Right lobe of liver (tissue), 6 donors: ENCODE results near the gene PTMA. TPM values are rescaled to one million over a fixed set of nuclear protein-coding genes. Genes with fewer than 3 reads are reported as not detected.
"Not testable (repeated sequence)": the region's sequence is repeated elsewhere in the genome, so short reads cannot be mapped to it uniquely, and the experiment has no call there.

ENCODE experiments used
- ATAC-seq, 4 donors: fragments of 200-7000 bp; cut with Tn5 transposase; one replicate each; pipeline ENCODE4 v1.9.1; 2020; ENCODE audit warnings: mild to moderate bottlenecking in 4 of 4, moderate library complexity in 4 of 4
- DNase-seq, 3 donors: peaks; one replicate each; pipeline ENCODE4 v3.0.0-alpha.2; 2020
- H3K27ac ChIP-seq, 3 donors: fragments of 200-600 bp; one replicate each; pipeline ENCODE4 v1.8.0; 2022
- H3K27me3 ChIP-seq, 2 donors: fragments of 200-600 bp; one replicate each; pipeline ENCODE4 v1.8.0; 2022
- H3K36me3 ChIP-seq, 4 donors: fragments of 200-600 bp; sonication (generic) in 1 of 4; one replicate each; pipeline versions ENCODE4 v1.5.1 to v1.8.0; 2017 to 2022; ENCODE audit warnings: control low read depth in 1 of 4
- H3K4me1 ChIP-seq, 4 donors: fragments of 200-600 bp; sonication (generic) in 1 of 4; one replicate each; pipeline versions ENCODE4 v1.5.1 to v1.8.0; 2017 to 2022; ENCODE audit warnings: control low read depth in 1 of 4
- H3K4me3 ChIP-seq, 3 donors: fragments of 200-600 bp; one replicate each; pipeline ENCODE4 v1.8.0; 2022
- H3K9me3 ChIP-seq, 4 donors: fragments of 200-600 bp; sonication (generic) in 1 of 4; one replicate each; pipeline versions ENCODE4 v1.5.1 to v1.8.0; 2017 to 2022; ENCODE audit warnings: control low read depth in 1 of 4
- CTCF ChIP-seq, 4 donors: fragments of 200-600 bp in 3 of 4; fragments of 450-650 bp in 1 of 4; IDR thresholded peaks; one replicate each; pipeline versions ENCODE4 v1.5.1 to v1.8.0; 2016 to 2022; ENCODE audit warnings: antibody characterized with exemption in 4 of 4, mild to moderate bottlenecking in 2 of 4
- POLR2A ChIP-seq: fragments of 450-650 bp; IDR thresholded peaks from one replicate; pipeline ENCODE4 v1.6.1; 2017; ENCODE audit warnings: antibody characterized with exemption, mild to moderate bottlenecking
- WGBS: methylation state at CpG from one replicate; pipeline ENCODE4 v1.1.6; 2018; ENCODE audit warnings: low coverage, low lambda C conversion rate; ENCODE audit not compliant: insufficient coverage; ENCODE audit errors: missing lambda C conversion rate; 5-methylcytosine and 5-hydroxymethylcytosine counted together
- intact Hi-C, 2 donors: fragments of 100-400 bp; cut with DNase I; formaldehyde crosslinking; loops; one replicate each; pipeline versions ENCODE4 v1.11.2 to v1.14.1; 2022
- total RNA-seq, 6 experiments: library from RNA; depleted of rRNA in 2 of 6; stranded (reverse); fragments of >200 nt in 2 of 6; fragmentation: NEBNext Ultra II Directional in 3 of 6; extraction: Animal tissue kit (Norgen Biotek cat#: 25700) in 3 of 6; gene quantifications; one replicate each; pipeline versions ENCODE4 v1.1.0 to v1.2.4, GENCODE V29; 2016 to 2023
- donor health status: DM: no; HTN: yes; CAD: no.
- donor health status: DM: no; HTN: no; CAD: no.
- donor health status: DM: no; HTN: no; CAD: no.
- donor health status: DM: no; HTN: yes; CAD: no.
- donor health status: DM: no; HTN: yes; CAD: no.

The PTMA gene
- total RNA-seq, 6 experiments from 2014 or later = 180 to 373 (median 252) TPM

- Histone ChIP-seq H3K27ac (no peak overlapping the region), H3K36me3 (no peaks in the 10 kb centered on the region), H3K4me3 (no peak overlapping the region), H3K4me1 (peaks cover 0 to 5% (median 0%) of the 10 kb centered on the region in 4 donors), H3K27me3 (no peaks in the 10 kb centered on the region), H3K9me3 (no peaks in the 10 kb centered on the region)
- no peak for ATAC-seq
- DNase-seq = no peak
- TF ChIP-seq CTCF (IDR thresholded peaks at IDR 0.05) (no peak), POLR2A (no peak)
- 85% methylated on average over 6 of the region's 6 CpGs for WGBS
- intact Hi-C loops = no loop called here
Measured at GRCh38 chr2:231745303-231746038, 37.1 kb downstream of the PTMA start.

DNA sequence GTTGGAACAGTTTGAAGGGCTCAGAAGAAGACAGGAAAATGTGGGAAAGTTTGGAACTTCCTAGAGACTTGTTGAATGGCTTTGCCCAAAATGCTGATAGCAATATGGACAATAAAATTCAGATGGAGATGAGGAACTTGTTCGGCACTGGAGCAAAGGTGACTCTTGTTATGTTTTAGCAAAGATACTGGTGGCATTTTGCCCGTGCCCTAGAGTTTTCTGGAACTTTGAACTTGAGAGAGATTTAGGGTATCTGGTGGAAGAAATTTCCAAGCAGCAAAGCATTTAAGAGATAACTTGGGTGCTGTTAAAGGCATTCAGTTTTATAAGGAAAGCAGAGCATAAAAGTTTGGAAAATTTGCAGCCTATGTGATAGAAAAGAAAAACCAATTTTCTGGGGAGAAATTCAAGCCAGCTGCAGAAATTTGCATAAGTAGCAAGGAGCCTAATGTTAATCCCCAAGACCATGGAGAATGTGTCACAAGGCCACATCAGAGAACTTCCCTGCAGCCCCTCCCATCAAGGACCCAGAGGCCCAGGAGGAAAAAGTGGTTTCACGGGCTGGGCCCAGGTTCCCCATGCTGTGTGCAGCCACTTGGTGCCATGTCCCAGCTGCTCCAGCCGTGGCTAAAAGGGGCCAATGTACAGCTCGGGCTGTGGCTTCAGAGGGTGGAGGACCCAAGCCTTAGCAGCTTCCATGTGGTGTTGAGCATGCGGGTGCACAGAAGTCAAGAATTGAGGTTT is 40.0 kb downstream of the PTMA start:
- ATAC-seq, H3K36me3 ChIP-seq, intact Hi-C loops, H3K9me3 ChIP-seq, H3K27me3 ChIP-seq, H3K27ac ChIP-seq, H3K4me1 ChIP-seq, H3K4me3 ChIP-seq: not testable (repeated sequence)
- peak in 1 of 3 donors; percentile 54 for DNase-seq
- WGBS = 32% methylated on average over 2 of the region's 6 CpGs

DNA sequence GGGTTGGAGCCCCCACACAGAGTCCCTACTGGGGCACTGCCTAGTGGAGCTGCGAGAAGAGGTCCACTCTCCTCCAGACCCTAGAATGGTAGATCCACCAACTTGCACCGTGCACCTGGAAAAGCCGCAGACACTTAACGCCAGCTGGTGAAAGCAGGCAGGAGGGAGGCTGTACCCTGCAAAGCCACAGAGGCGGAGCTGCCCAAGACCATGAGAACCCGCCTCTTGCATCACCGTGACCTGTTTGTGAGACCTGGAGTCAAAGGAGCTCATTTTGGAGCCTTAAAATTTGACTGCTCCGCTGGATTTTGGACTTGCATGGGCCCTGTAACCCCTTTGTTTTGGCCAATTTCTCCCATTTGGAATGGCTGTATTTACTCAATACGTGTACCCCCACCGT is 40.7 kb downstream of the PTMA start:
- WGBS = 92% methylated on average over 4 of the region's 10 CpGs
- ATAC-seq, H3K4me1 ChIP-seq, H3K4me3 ChIP-seq, H3K27ac ChIP-seq, H3K27me3 ChIP-seq, DNase-seq, H3K36me3 ChIP-seq, intact Hi-C loops, H3K9me3 ChIP-seq: not testable (repeated sequence)

DNA sequence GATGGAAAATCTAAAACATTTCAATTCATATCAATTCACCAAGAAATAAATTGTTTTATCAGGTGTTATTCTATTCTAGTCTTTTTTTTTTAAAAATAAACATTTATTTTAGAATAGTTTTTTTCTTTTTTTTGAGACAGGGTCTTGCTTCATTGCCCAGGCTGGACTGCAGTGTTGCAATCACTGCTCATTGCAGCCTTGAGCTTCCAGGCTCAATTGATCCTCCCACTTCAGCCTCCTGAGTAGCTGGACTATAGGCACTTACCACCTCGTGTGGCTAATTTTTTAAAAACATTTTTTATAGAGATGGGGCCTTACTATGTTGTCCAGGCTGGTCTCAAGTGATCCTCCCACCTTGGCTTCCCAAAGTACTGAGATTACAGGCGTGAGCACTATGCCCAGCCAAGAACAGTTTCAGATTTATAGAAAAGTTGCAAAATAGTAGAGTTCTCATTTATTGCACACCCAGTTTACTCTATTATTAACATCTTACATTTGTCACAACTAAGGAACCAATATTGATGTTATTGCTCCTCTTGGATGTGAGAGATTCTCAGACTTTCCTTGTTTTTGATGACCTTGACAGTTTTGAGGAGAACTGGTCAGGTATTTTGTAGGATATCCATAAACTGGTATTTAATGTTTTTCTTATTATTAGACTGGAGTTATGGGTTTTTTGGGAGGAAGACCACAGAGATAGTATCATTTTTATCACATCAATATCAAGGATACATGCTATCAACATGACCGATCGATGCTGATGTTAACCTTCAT is 42.9 kb downstream of the PTMA start:
- intact Hi-C loops = no loop called here
- WGBS = 83% methylated on average over 4 of the region's 4 CpGs
- Histone ChIP-seq H3K27me3 (no peaks in the 10 kb centered on the region), H3K4me3 (no peak overlapping the region), H3K36me3 (no peaks in the 10 kb centered on the region), H3K27ac (no peak overlapping the region), H3K9me3 (no peaks in the 10 kb centered on the region), H3K4me1 (peaks cover 0 to 10% (median 0%) of the 10 kb centered on the region in 4 donors)
- DNase-seq = no peak
- no peak for ATAC-seq
- no peak for TF ChIP-seq POLR2A

- intact Hi-C loops = no loop called here
- no peaks in the 10 kb centered on the region for H3K36me3 ChIP-seq
- H3K4me1 ChIP-seq = peaks cover 0 to 10% (median 0%) of the 10 kb centered on the region in 4 donors
- no peak overlapping the region for H3K27ac ChIP-seq
- H3K4me3 ChIP-seq = no peak overlapping the region
- ATAC-seq = no peak
- no peak for TF ChIP-seq CTCF (IDR thresholded peaks at IDR 0.05)
- TF ChIP-seq POLR2A = no peak
- 75% methylated on average over 2 of the region's 2 CpGs for WGBS
- no peak for DNase-seq
- H3K9me3 ChIP-seq = no peaks in the 10 kb centered on the region
- no peaks in the 10 kb centered on the region for H3K27me3 ChIP-seq
Measured at GRCh38 chr2:231752061-231752460, 43.7 kb downstream of the PTMA start.
